ENCODE results near the gene LAMA4. TPM values are rescaled to one million over a fixed set of nuclear protein-coding genes. Genes with fewer than 3 reads are reported as not detected.

The LAMA4 gene
- total RNA-seq, 2 experiments from 2014 or later, result 0.09 TPM; not detected in 1

GRCh38 chr6:112270756-112271155, 16.4 kb upstream of the LAMA4 start:
- H3K36me3 Mint-ChIP-seq (ENCODE audit: low read depth), result no peaks in the 10 kb centered on the region
- DNase-seq, result no peak
- ChIA-PET CTCF (no interaction called here), POLR2A (no interaction called here)
- H3K9me3 Mint-ChIP-seq (ENCODE audit: low read depth), result no peaks in the 10 kb centered on the region
- no peak overlapping the region for H3K27ac Mint-ChIP-seq
- intact Hi-C loops (cut with DNase I, micrococcal nuclease), result no loop called here
- peaks cover 2% of the 10 kb centered on the region for H3K4me1 Mint-ChIP-seq
- no peak overlapping the region for H3K4me3 Mint-ChIP-seq
- no peaks in the 10 kb centered on the region for H3K27me3 Mint-ChIP-seq
- no peak for ATAC-seq

GRCh38 chr6:112269979-112270566, 15.7 kb upstream of the LAMA4 start:
- H3K27ac Mint-ChIP-seq, result no peak overlapping the region
- POLR2A ChIA-PET, result no interaction called here

GRCh38 chr6:112269114-112269513, 14.7 kb upstream of the LAMA4 start:
- H3K27ac Mint-ChIP-seq, result no peak overlapping the region
- H3K27me3 Mint-ChIP-seq, result no peaks in the 10 kb centered on the region
- H3K9me3 Mint-ChIP-seq (ENCODE audit: low read depth), result no peaks in the 10 kb centered on the region
- ChIA-PET CTCF (interaction anchor here (0.9 to 1.1 kb wide), 2 partner anchors 17 to 26 kb away, joined by 3 to 4 read pairs; no protein-coding TSS in a partner anchor), POLR2A (no interaction called here)
- H3K4me3 Mint-ChIP-seq, result no peak overlapping the region
- peaks cover 2% of the 10 kb centered on the region for H3K4me1 Mint-ChIP-seq
- ATAC-seq (no peak), DNase-seq (no peak)
- intact Hi-C loops (cut with DNase I, micrococcal nuclease), result no loop called here
- no peaks in the 10 kb centered on the region for H3K36me3 Mint-ChIP-seq (ENCODE audit: low read depth)

More at GRCh38 chr6:112269979-112270566, 15.7 kb upstream of the LAMA4 start:
- intact Hi-C loops (cut with DNase I, micrococcal nuclease), result no loop called here
- Mint-ChIP-seq H3K4me3 (no peak overlapping the region), H3K9me3 (ENCODE audit: low read depth) (no peaks in the 10 kb centered on the region), H3K36me3 (ENCODE audit: low read depth) (no peaks in the 10 kb centered on the region), H3K27me3 (no peaks in the 10 kb centered on the region), H3K4me1 (peaks cover 2% of the 10 kb centered on the region)
- CTCF ChIA-PET, result interaction anchor here (1.1 kb wide), 1 partner anchor 16 kb away, joined by 3 read pairs; no protein-coding TSS in a partner anchor
- DNase-seq, result no peak
- ATAC-seq, result no peak

- ATAC-seq (no peak), DNase-seq (no peak)
- Mint-ChIP-seq H3K36me3 (ENCODE audit: low read depth) (no peaks in the 10 kb centered on the region), H3K27ac (no peak overlapping the region), H3K27me3 (no peaks in the 10 kb centered on the region), H3K4me1 (peaks cover 2% of the 10 kb centered on the region), H3K9me3 (ENCODE audit: low read depth) (no peaks in the 10 kb centered on the region), H3K4me3 (no peak overlapping the region)
- intact Hi-C loops (cut with DNase I, micrococcal nuclease), result no loop called here
- POLR2A ChIA-PET, result no interaction called here
- CTCF ChIA-PET, result interaction anchor here (0.9 kb wide), 1 partner anchor 26 kb away, joined by 4 read pairs; no protein-coding TSS in a partner anchor
Observed at GRCh38 chr6:112268654-112269053, 14.3 kb upstream of the LAMA4 start.

- Mint-ChIP-seq H3K27ac (no peak overlapping the region), H3K27me3 (no peaks in the 10 kb centered on the region), H3K36me3 (ENCODE audit: low read depth) (no peaks in the 10 kb centered on the region), H3K9me3 (ENCODE audit: low read depth) (no peaks in the 10 kb centered on the region), H3K4me3 (no peak overlapping the region), H3K4me1 (peaks cover 2% of the 10 kb centered on the region)
- CTCF ChIA-PET, result no interaction called here
- POLR2A ChIA-PET, result no interaction called here
- DNase-seq (no peak), ATAC-seq (no peak)
- intact Hi-C loops (cut with DNase I, micrococcal nuclease), result no loop called here
Observed at GRCh38 chr6:112268019-112268418, 13.7 kb upstream of the LAMA4 start.

GRCh38 chr6:112266331-112266730, 12.0 kb upstream of the LAMA4 start:
- Mint-ChIP-seq H3K27ac (no peak overlapping the region), H3K4me1 (peaks cover 2% of the 10 kb centered on the region), H3K27me3 (no peaks in the 10 kb centered on the region), H3K9me3 (ENCODE audit: low read depth) (no peaks in the 10 kb centered on the region), H3K36me3 (ENCODE audit: low read depth) (no peaks in the 10 kb centered on the region), H3K4me3 (no peak overlapping the region)
- DNase-seq (no peak), ATAC-seq (no peak)
- intact Hi-C loops (cut with DNase I, micrococcal nuclease), result no loop called here
- ChIA-PET POLR2A (interaction anchor here (0.6 kb wide), 2 partner anchors 69 to 90 kb away, joined by 3 read pairs; no protein-coding TSS in a partner anchor), CTCF (interaction anchor here (0.5 to 0.9 kb wide), 3 partner anchors 20 to 126 kb away, joined by 3 to 6 read pairs (median 3); no protein-coding TSS in a partner anchor)

GRCh38 chr6:112259337-112259675, 4.9 kb upstream of the LAMA4 start:
- no peak overlapping the region for H3K27ac Mint-ChIP-seq
- CTCF ChIA-PET, result no interaction called here

GRCh38 chr6:112258642-112259336, 4.4 kb upstream of the LAMA4 start:
- no peaks in the 10 kb centered on the region for H3K36me3 Mint-ChIP-seq (ENCODE audit: low read depth)
- peaks cover 7% of the 10 kb centered on the region for H3K4me1 Mint-ChIP-seq
- intact Hi-C loops (cut with DNase I, micrococcal nuclease), result no loop called here
- no peak for ATAC-seq
- H3K9me3 Mint-ChIP-seq (ENCODE audit: low read depth), result no peaks in the 10 kb centered on the region
- no peak overlapping the region for H3K4me3 Mint-ChIP-seq
- ChIA-PET POLR2A (no interaction called here), CTCF (interaction anchor here (0.9 kb wide), 1 partner anchor 27 kb away, joined by 3 read pairs; no protein-coding TSS in a partner anchor)
- DNase-seq, result no peak
- H3K27me3 Mint-ChIP-seq, result peaks cover 16% of the 10 kb centered on the region
- H3K27ac Mint-ChIP-seq, result no peak overlapping the region

More at GRCh38 chr6:112259337-112259675, 4.9 kb upstream of the LAMA4 start:
- peaks cover 3% of the 10 kb centered on the region for H3K4me1 Mint-ChIP-seq
- ATAC-seq (no peak), DNase-seq (no peak)
- H3K36me3 Mint-ChIP-seq (ENCODE audit: low read depth), result no peaks in the 10 kb centered on the region
- H3K27me3 Mint-ChIP-seq, result peaks cover 11% of the 10 kb centered on the region
- no peaks in the 10 kb centered on the region for H3K9me3 Mint-ChIP-seq (ENCODE audit: low read depth)
- POLR2A ChIA-PET, result no interaction called here
- no peak overlapping the region for H3K4me3 Mint-ChIP-seq
- intact Hi-C loops (cut with DNase I, micrococcal nuclease), result no loop called here

GRCh38 chr6:112257178-112257855, 3.0 kb upstream of the LAMA4 start:
- ChIA-PET POLR2A (no interaction called here), CTCF (interaction anchor here (1.0 to 1.5 kb wide), 2 partner anchors 77 kb away, joined by 4 to 5 read pairs; no protein-coding TSS in a partner anchor)
- Mint-ChIP-seq H3K27ac (no peak overlapping the region), H3K4me3 (no peak overlapping the region), H3K4me1 (peaks cover 14% of the 10 kb centered on the region), H3K36me3 (ENCODE audit: low read depth) (no peaks in the 10 kb centered on the region), H3K9me3 (ENCODE audit: low read depth) (no peaks in the 10 kb centered on the region), H3K27me3 (peaks cover 24% of the 10 kb centered on the region)
- DNase-seq (no peak), ATAC-seq (no peak)
- intact Hi-C loops (cut with DNase I, micrococcal nuclease), result no loop called here

GRCh38 chr6:112254921-112255320, 554 bp upstream of the LAMA4 start:
- peaks cover 14% of the 10 kb centered on the region for H3K4me1 Mint-ChIP-seq
- no peak for ATAC-seq

GRCh38 chr6:112253498-112253840, 898 bp downstream of the LAMA4 start:
- ChIA-PET POLR2A (no interaction called here), CTCF (interaction anchor here (0.6 to 1.3 kb wide), 6 partner anchors 8 to 368 kb away, joined by 3 to 4 read pairs (median 3); no protein-coding TSS in a partner anchor)
- H3K36me3 Mint-ChIP-seq (ENCODE audit: low read depth), result no peaks in the 10 kb centered on the region
- H3K27me3 Mint-ChIP-seq, result peaks cover 33% of the 10 kb centered on the region
- peak; percentile 56 for ATAC-seq
- intact Hi-C loops (cut with DNase I, micrococcal nuclease), result no loop called here
- H3K27ac Mint-ChIP-seq, result no peak overlapping the region
- peak overlapping the region; percentile 66 for H3K4me3 Mint-ChIP-seq
- peak; percentile 20 for DNase-seq
- peaks cover 14% of the 10 kb centered on the region for H3K4me1 Mint-ChIP-seq
- H3K9me3 Mint-ChIP-seq (ENCODE audit: low read depth), result no peaks in the 10 kb centered on the region

More at GRCh38 chr6:112254921-112255320, 554 bp upstream of the LAMA4 start:
- Mint-ChIP-seq H3K4me3 (peak overlapping the region; percentile 66), H3K27ac (no peak overlapping the region), H3K27me3 (peaks cover 31% of the 10 kb centered on the region), H3K9me3 (ENCODE audit: low read depth) (no peaks in the 10 kb centered on the region), H3K36me3 (ENCODE audit: low read depth) (no peaks in the 10 kb centered on the region)
- ChIA-PET POLR2A (no interaction called here), CTCF (interaction anchor here (0.9 kb wide), 1 partner anchor 75 kb away, joined by 3 read pairs; no protein-coding TSS in a partner anchor)
- no peak for DNase-seq
- intact Hi-C loops (cut with DNase I, micrococcal nuclease), result no loop called here
